Activated effector memory CD4-positive, alpha-beta T cell treated with anti-CD3 and anti-CD28 coated beads, Interleukin-2, amount 50 U/mL, for 16 hours (primary cell): ENCODE results near the gene SEMA3F.

Experiments used
- DNase-seq: peaks from one replicate; pipeline ENCODE4 v3.0.0-alpha.2; 2020

The SEMA3F gene

GRCh38 chr3:50156549-50157493 lies 1.7 kb downstream of the SEMA3F start:
- DNase-seq: no peak

GRCh38 chr3:50157827-50158529 lies 2.9 kb downstream of the SEMA3F start:
- DNase-seq: no peak

- DNase-seq: no peak
These were observed 3.5 kb downstream of the SEMA3F start for GRCh38 chr3:50158530-50159146.

GRCh38 chr3:50160561-50160983 lies 5.4 kb downstream of the SEMA3F start:
- no peak for DNase-seq

GRCh38 chr3:50161320-50161719 lies 6.2 kb downstream of the SEMA3F start:
- no peak for DNase-seq

- no peak for DNase-seq
These were observed 7.1 kb downstream of the SEMA3F start for GRCh38 chr3:50162034-50162883.

GRCh38 chr3:50163572-50164455 lies 8.7 kb downstream of the SEMA3F start:
- DNase-seq: no peak

- no peak for DNase-seq
These were observed 9.4 kb downstream of the SEMA3F start for GRCh38 chr3:50164481-50164880.

GRCh38 chr3:50164984-50165909 lies 10.1 kb downstream of the SEMA3F start:
- no peak for DNase-seq

GRCh38 chr3:50165910-50166538 lies 10.9 kb downstream of the SEMA3F start:
- DNase-seq: no peak

- DNase-seq: no peak
These were observed 11.5 kb downstream of the SEMA3F start for GRCh38 chr3:50166620-50167019.

- no peak for DNase-seq
These were observed 12.1 kb downstream of the SEMA3F start for GRCh38 chr3:50167069-50167840.

- no peak for DNase-seq
These were observed 12.7 kb downstream of the SEMA3F start for GRCh38 chr3:50167841-50168209.

GRCh38 chr3:50168388-50168787 lies 13.3 kb downstream of the SEMA3F start:
- DNase-seq: no peak

- DNase-seq: no peak
These were observed 13.7 kb downstream of the SEMA3F start for GRCh38 chr3:50168791-50169190.

- DNase-seq: no peak
These were observed 14.2 kb downstream of the SEMA3F start for GRCh38 chr3:50169232-50169832.

- no peak for DNase-seq
These were observed 14.7 kb downstream of the SEMA3F start for GRCh38 chr3:50169858-50170257.

- DNase-seq: no peak
These were observed 15.6 kb downstream of the SEMA3F start for GRCh38 chr3:50170689-50171088.
